Left renal pelvis (tissue), 4 donors: Measurements from ENCODE around the gene RTN4RL2. TPM values are rescaled to one million over a fixed set of nuclear protein-coding genes. Genes with fewer than 3 reads are reported as not detected.
"Not testable (repeated sequence)": the region's sequence is repeated elsewhere in the genome, so short reads cannot be mapped to it uniquely, and the experiment has no call there.

Source experiments
- DNase-seq, 4 donors: peaks; one replicate each; pipeline ENCODE4 v3.0.0-alpha.2; 2013; ENCODE audit warnings: low read depth in 4 of 4, low spot score in 3 of 4
- polyA plus RNA-seq, 4 donors: library from polyadenylated mRNA; unstranded; fragments of 120-200 nt; gene quantifications; one replicate each; pipeline ENCODE4 v1.2.1, GENCODE V29; 2013; ENCODE audit not compliant: insufficient read length in 4 of 4

Gene RTN4RL2
- polyA plus RNA-seq, 4 donors, result 1.00 to 3.6 (median 2.2) TPM

GRCh38 chr11:57432149-57432561 is 28.2 kb upstream of the RTN4RL2 start:
- no peak for DNase-seq

- DNase-seq, result no peak
Measured at GRCh38 chr11:57432714-57433163, 27.6 kb upstream of the RTN4RL2 start.

GRCh38 chr11:57434640-57435546 is 25.4 kb upstream of the RTN4RL2 start:
- no peak for DNase-seq

GRCh38 chr11:57436031-57436430 is 24.3 kb upstream of the RTN4RL2 start:
- no peak for DNase-seq

- DNase-seq, result no peak
Measured at GRCh38 chr11:57438345-57439285, 21.7 kb upstream of the RTN4RL2 start.

GRCh38 chr11:57439786-57440185 is 20.5 kb upstream of the RTN4RL2 start:
- no peak for DNase-seq

GRCh38 chr11:57440744-57441414 is 19.4 kb upstream of the RTN4RL2 start:
- no peak for DNase-seq

- no peak for DNase-seq
Measured at GRCh38 chr11:57444362-57445121, 15.8 kb upstream of the RTN4RL2 start.

- DNase-seq, result not testable (repeated sequence)
Measured at GRCh38 chr11:57445122-57445394, 15.3 kb upstream of the RTN4RL2 start.

GRCh38 chr11:57446055-57446454 is 14.3 kb upstream of the RTN4RL2 start:
- DNase-seq, result no peak

- no peak for DNase-seq
Measured at GRCh38 chr11:57453543-57454177, 6.7 kb upstream of the RTN4RL2 start.

GRCh38 chr11:57456960-57457642 is 3.2 kb upstream of the RTN4RL2 start:
- peak; percentile 60 to 70 (median 62) for DNase-seq

GRCh38 chr11:57457643-57458023 is 2.7 kb upstream of the RTN4RL2 start:
- no peak for DNase-seq

- no peak for DNase-seq
Measured at GRCh38 chr11:57458060-57458409, 2.3 kb upstream of the RTN4RL2 start.

- DNase-seq, result no peak
Measured at GRCh38 chr11:57458410-57459163, 1.7 kb upstream of the RTN4RL2 start.

- DNase-seq, result no peak
Measured at GRCh38 chr11:57459164-57460021, 935 bp upstream of the RTN4RL2 start.
